K562 (cell line): Measurements from ENCODE around the gene TUBGCP6. TPM values are rescaled to one million over a fixed set of nuclear protein-coding genes. Genes with fewer than 3 reads are reported as not detected.

Experiments used
- ATF1 ChIP-seq, 2 experiments: fragments of 450-650 bp in 1 of 2; IDR thresholded peaks; 2 replicates each; pipeline ENCODE4 v1.6.1; 2016; ENCODE audit warnings: missing compliant biosample characterization in 1 of 2, missing genetic modification characterization in 1 of 2
- CHD2 ChIP-seq: IDR thresholded peaks from 2 replicates; pipeline ENCODE4 v1.6.1; 2011; ENCODE audit warnings: low read depth, low read length
- CREM ChIP-seq: IDR thresholded peaks from 2 replicates; pipeline ENCODE4 v1.6.1; 2014; ENCODE audit warnings: antibody characterized with exemption, low read depth
- EP400 ChIP-seq: fragments of 450-650 bp; IDR thresholded peaks from 2 replicates; pipeline ENCODE4 v1.6.1; 2017; ENCODE audit warnings: antibody characterized with exemption, mild to moderate bottlenecking, moderate library complexity
- MBD2 ChIP-seq: sonication (generic); IDR thresholded peaks from 2 replicates; pipeline ENCODE4 v1.6.1; 2016; ENCODE audit warnings: low read depth, borderline replicate concordance
- RBFOX2 ChIP-seq: fragments of 200-400 bp; formaldehyde crosslinking; IDR thresholded peaks from 2 replicates; pipeline ENCODE4 v1.6.1; 2017; ENCODE audit warnings: low read depth, mild to moderate bottlenecking, low read length, moderate library complexity
- TBP ChIP-seq: optimal IDR thresholded peaks from 2 replicates; pipeline ENCODE3; 2011; ENCODE audit warnings: low read depth, low read length, improper control_type of control experiment
- ZBTB7A ChIP-seq: IDR thresholded peaks from 2 replicates; pipeline ENCODE4 v1.6.1; 2011; ENCODE audit warnings: low read depth, mild to moderate bottlenecking, low read length, moderate library complexity, borderline replicate concordance; ENCODE audit not compliant: control insufficient read depth
- ZFX ChIP-seq: sonication (generic); formaldehyde crosslinking; IDR thresholded peaks from 2 replicates; pipeline ENCODE4 v1.8.0; 2022; ENCODE audit warnings: mild to moderate bottlenecking, missing genetic modification reagents, moderate library complexity
- ZNF592 ChIP-seq: fragments of 450-650 bp; IDR thresholded peaks from 2 replicates; pipeline ENCODE4 v1.6.1; 2017; ENCODE audit warnings: antibody characterized with exemption, mild to moderate bottlenecking
- polyA plus RNA-seq, 8 experiments: library from polyadenylated mRNA; depleted of rRNA in 4 of 8; stranded (reverse) in 5 of 8; unstranded in 3 of 8; fragments of >200 nt; fragmentation: Nextera tagmentation in 2 of 8; fragmentation: Illumina TruSeq in 1 of 8; extraction: Ambion mirVana in 2 of 8; extraction: Trizol in 1 of 8; gene quantifications; 2 replicates each; pipeline versions ENCODE4 v1.2.1 to v1.2.3, GENCODE V29; 2011 to 2014; ENCODE audit warnings: inconsistent platforms in 1 of 8, missing spikeins in 1 of 8
- total RNA-seq, 7 experiments: library from RNA; depleted of rRNA in 6 of 7; stranded (reverse); fragments of >200 nt in 6 of 7; fragmentation: Illumina TruSeq in 2 of 7; extraction: Trizol in 2 of 7; gene quantifications; 2 replicates each; pipeline versions ENCODE4 v1.2.1 to v1.2.3, GENCODE V29; 2011 to 2021; ENCODE audit warnings: low replicate concordance in 1 of 7
- TF ChIP-seq, protein P1 (sequence below), 2 experiments: IDR thresholded peaks; 2 replicates each; pipeline ENCODE4 v1.6.1; 2011; ENCODE audit warnings: borderline replicate concordance in 1 of 2, control low read depth in 1 of 2, low read depth in 1 of 2, low read length in 1 of 2, mild to moderate bottlenecking in 1 of 2, mixed read lengths in 1 of 2, moderate library complexity in 1 of 2; ENCODE audit not compliant: insufficient read depth in 1 of 2, insufficient read length in 1 of 2, poor library complexity in 1 of 2, severe bottlenecking in 1 of 2; ENCODE audit errors: extremely low read depth in 1 of 2
- TF ChIP-seq, protein P2 (sequence below): fragments of 200-800 bp; sonication (Bioruptor generic); IDR thresholded peaks from 2 replicates; pipeline ENCODE4 v1.6.1; 2017; ENCODE audit warnings: missing genetic modification characterization, missing compliant biosample characterization

Gene TUBGCP6
- total and polyA plus RNA-seq, 9 of the 15 experiments (the other 6 are each of a cell fraction or from before 2014, with no cell fraction given): 0.76 to 33.0 (median 10.1) TPM

GRCh38 chr22:50200461-50201190 is 44.2 kb downstream of the TUBGCP6 start, which contains the start of gene SELENOO (continued):
- TF ChIP-seq CREM (peak; percentile 61), EP400 (no peak), ZBTB7A (peak; percentile 68; the same call in 1 of the 2 replicates), CHD2 (peak; percentile 64; the same call in 1 of the 2 replicates), TBP (peak; percentile 29), MBD2 (peak; percentile 73; the same call in 1 of the 2 replicates), ZNF592 (no peak), ZFX (CRISPR knock-in tag) (peak; percentile 47), ATF1 (CRISPR knock-in tag; IDR thresholded peaks at IDR 0.05) (no peak), ATF1 (tag; IDR thresholded peaks at IDR 0.05) (peak; percentile 59), RBFOX2 (peak; percentile 57)
- TF ChIP-seq, protein P1, sequence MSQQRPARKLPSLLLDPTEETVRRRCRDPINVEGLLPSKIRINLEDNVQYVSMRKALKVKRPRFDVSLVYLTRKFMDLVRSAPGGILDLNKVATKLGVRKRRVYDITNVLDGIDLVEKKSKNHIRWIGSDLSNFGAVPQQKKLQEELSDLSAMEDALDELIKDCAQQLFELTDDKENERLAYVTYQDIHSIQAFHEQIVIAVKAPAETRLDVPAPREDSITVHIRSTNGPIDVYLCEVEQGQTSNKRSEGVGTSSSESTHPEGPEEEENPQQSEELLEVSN (IDR thresholded peaks at IDR 0.05; ENCODE audit: borderline replicate concordance in 1 of 2, extremely low read depth in 1 of 2, insufficient read depth in 1 of 2, insufficient read length in 1 of 2, low read depth in 1 of 2, low read length in 1 of 2, poor library complexity in 1 of 2, severe bottlenecking in 1 of 2): peak in 1 of 2 experiments; percentile 43
- TF ChIP-seq, protein P2, sequence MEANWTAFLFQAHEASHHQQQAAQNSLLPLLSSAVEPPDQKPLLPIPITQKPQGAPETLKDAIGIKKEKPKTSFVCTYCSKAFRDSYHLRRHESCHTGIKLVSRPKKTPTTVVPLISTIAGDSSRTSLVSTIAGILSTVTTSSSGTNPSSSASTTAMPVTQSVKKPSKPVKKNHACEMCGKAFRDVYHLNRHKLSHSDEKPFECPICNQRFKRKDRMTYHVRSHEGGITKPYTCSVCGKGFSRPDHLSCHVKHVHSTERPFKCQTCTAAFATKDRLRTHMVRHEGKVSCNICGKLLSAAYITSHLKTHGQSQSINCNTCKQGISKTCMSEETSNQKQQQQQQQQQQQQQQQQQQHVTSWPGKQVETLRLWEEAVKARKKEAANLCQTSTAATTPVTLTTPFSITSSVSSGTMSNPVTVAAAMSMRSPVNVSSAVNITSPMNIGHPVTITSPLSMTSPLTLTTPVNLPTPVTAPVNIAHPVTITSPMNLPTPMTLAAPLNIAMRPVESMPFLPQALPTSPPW (CRISPR knock-in tag): peak; percentile 80
